Fibroblast of lung (primary cell): ENCODE results near the gene AKNA. TPM values are rescaled to one million over a fixed set of nuclear protein-coding genes. Genes with fewer than 3 reads are reported as not detected.

Experiments used
- DNase-seq, 2 donors: peaks; one replicate each; pipeline versions ENCODE4 v3.0.0 to v3.0.0-alpha.2; 2010; ENCODE audit warnings: low read depth in 2 of 2
- H2AFZ ChIP-seq: 2 replicates; pipeline ENCODE4 v1.5.1; 2012; ENCODE audit warnings: low read length, control low read depth, inconsistent platforms
- H3K27ac ChIP-seq: 2 replicates; pipeline ENCODE4 v1.5.1; 2011; ENCODE audit warnings: low read length, control low read depth; ENCODE audit not compliant: insufficient read depth
- H3K27me3 ChIP-seq: 2 replicates; pipeline ENCODE4 v1.5.1; 2011; ENCODE audit warnings: mild to moderate bottlenecking, low read length; ENCODE audit not compliant: control insufficient read depth, insufficient read depth
- H3K36me3 ChIP-seq: 2 replicates; pipeline ENCODE4 v1.5.1; 2011; ENCODE audit warnings: low read length; ENCODE audit not compliant: control insufficient read depth, insufficient read depth
- H3K4me1 ChIP-seq: 2 replicates; pipeline ENCODE4 v1.5.1; 2011; ENCODE audit warnings: low read length; ENCODE audit not compliant: control insufficient read depth, insufficient read depth; ENCODE audit errors: extremely low read depth
- H3K4me2 ChIP-seq: 2 replicates; pipeline ENCODE4 v1.5.1; 2011; ENCODE audit warnings: low read length, control low read depth; ENCODE audit not compliant: insufficient read depth; ENCODE audit errors: extremely low read depth
- H3K4me3 ChIP-seq, 4 experiments: fragments of 200-600 bp in 1 of 4; sonication (generic) in 1 of 4; replicated peaks in 1 of 4; 2 replicates each; pipeline ENCODE4 v1.5.1; 2011 to 2016; ENCODE audit warnings: low read length in 4 of 4, low read depth in 3 of 4, mild to moderate bottlenecking in 3 of 4, control low read depth in 2 of 4, inconsistent platforms in 1 of 4, mixed read lengths in 1 of 4; ENCODE audit not compliant: insufficient read depth in 1 of 4; ENCODE audit errors: control extremely low read depth in 1 of 4
- H3K79me2 ChIP-seq: 2 replicates; pipeline ENCODE4 v1.5.1; 2012; ENCODE audit warnings: mild to moderate bottlenecking, low read length, inconsistent platforms; ENCODE audit not compliant: control insufficient read depth, insufficient read depth
- H3K9ac ChIP-seq: 2 replicates; pipeline ENCODE4 v1.5.1; 2011; ENCODE audit warnings: mild to moderate bottlenecking, low read length, control low read depth; ENCODE audit not compliant: insufficient read depth
- H3K9me3 ChIP-seq: 2 replicates; pipeline ENCODE4 v1.5.1; 2012; ENCODE audit warnings: low read depth, low read length; ENCODE audit not compliant: control insufficient read depth, insufficient read depth
- H4K20me1 ChIP-seq: 2 replicates; pipeline ENCODE4 v1.5.1; 2011; ENCODE audit warnings: low read length; ENCODE audit not compliant: control insufficient read depth, insufficient read depth; ENCODE audit errors: extremely low read depth
- EZH2 ChIP-seq: IDR thresholded peaks from 2 replicates; pipeline ENCODE4 v1.5.1; 2012; ENCODE audit warnings: low read length, control low read depth, mild to moderate bottlenecking; ENCODE audit errors: missing control alignments
- polyA plus RNA-seq, 2 donors: library from polyadenylated mRNA; depleted of rRNA in 1 of 2; stranded (reverse) in 1 of 2; unstranded in 1 of 2; fragments of >200 nt; gene quantifications; 2 replicates each; pipeline ENCODE4 v1.2.1, GENCODE V29; 2011 to 2012; ENCODE audit warnings: missing spikeins in 1 of 2
- total RNA-seq: library from RNA; depleted of rRNA; stranded (reverse); fragments of >200 nt; gene quantifications from 2 replicates; pipeline ENCODE4 v1.2.1, GENCODE V29; 2014
- TF ChIP-seq, protein P1 (sequence below), 2 donors: IDR thresholded peaks in 1 of 2; conservative IDR thresholded peaks in 1 of 2; 1 replicate in 1 of 2; 2 replicates in 1 of 2; pipeline ENCODE4 v1.5.1; 2011 to 2012; ENCODE audit warnings: low read length in 2 of 2, control low read depth in 1 of 2, inconsistent platforms in 1 of 2, low read depth in 1 of 2, mild to moderate bottlenecking in 1 of 2

The AKNA gene
- total and polyA plus RNA-seq, 2 donors (not counting 1 experiment from before 2014, with no cell fraction given): 5.6 to 19.3 TPM

DNA sequence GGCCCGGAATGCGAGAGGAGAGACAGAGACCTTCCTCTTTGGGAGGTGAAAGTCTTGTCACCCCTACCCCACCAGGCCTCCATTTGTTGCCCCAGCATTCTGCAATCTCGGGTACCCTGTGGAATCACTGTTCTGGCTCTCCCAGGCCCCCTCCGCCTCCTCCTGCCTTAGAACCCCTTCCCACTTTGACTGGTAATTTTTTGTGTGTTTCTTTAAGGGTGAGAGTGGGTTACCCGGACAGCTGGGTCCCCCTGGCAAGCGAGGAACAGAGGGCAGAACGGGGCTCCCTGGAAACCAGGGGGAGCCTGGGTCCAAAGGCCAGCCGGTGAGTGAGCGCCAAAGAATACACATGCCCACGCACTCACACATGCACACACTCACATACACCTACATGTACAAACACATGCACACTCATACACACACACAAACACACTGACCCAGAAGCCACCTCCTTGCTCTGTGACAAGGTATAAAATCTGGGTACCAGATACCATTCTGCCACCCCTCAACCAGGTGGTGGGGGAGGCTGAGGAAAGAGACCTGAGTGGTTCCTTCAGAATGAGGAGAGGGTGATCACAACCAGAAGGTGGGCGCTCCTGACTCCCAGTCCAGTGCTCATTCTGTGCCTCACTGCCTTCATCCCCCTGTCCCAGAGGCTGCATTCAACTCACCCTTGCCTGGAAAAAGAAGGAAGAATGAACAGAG, 95.7 kb downstream of the AKNA start:
- Histone ChIP-seq H4K20me1 (no peaks in the 10 kb centered on the region), H2AFZ (no peak overlapping the region), H3K4me1 (peaks cover 5% of the 10 kb centered on the region), H3K4me2 (no peak overlapping the region), H3K4me3 (no peak overlapping the region), H3K79me2 (no peaks in the 10 kb centered on the region), H3K27me3 (no peaks in the 10 kb centered on the region), H3K9me3 (no peaks in the 10 kb centered on the region), H3K27ac (no peak overlapping the region), H3K36me3 (peaks cover 3% of the 10 kb centered on the region), H3K9ac (no peak overlapping the region)
- no peak for TF ChIP-seq EZH2
- TF ChIP-seq, protein P1, sequence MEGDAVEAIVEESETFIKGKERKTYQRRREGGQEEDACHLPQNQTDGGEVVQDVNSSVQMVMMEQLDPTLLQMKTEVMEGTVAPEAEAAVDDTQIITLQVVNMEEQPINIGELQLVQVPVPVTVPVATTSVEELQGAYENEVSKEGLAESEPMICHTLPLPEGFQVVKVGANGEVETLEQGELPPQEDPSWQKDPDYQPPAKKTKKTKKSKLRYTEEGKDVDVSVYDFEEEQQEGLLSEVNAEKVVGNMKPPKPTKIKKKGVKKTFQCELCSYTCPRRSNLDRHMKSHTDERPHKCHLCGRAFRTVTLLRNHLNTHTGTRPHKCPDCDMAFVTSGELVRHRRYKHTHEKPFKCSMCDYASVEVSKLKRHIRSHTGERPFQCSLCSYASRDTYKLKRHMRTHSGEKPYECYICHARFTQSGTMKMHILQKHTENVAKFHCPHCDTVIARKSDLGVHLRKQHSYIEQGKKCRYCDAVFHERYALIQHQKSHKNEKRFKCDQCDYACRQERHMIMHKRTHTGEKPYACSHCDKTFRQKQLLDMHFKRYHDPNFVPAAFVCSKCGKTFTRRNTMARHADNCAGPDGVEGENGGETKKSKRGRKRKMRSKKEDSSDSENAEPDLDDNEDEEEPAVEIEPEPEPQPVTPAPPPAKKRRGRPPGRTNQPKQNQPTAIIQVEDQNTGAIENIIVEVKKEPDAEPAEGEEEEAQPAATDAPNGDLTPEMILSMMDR (conservative IDR thresholded peaks at IDR 0.05 in 1 of 2, IDR thresholded peaks at IDR 0.05 in 1 of 2; ENCODE audit: low read depth in 1 of 2, low read length in 2 of 2): no peak
- no peak for DNase-seq

DNA sequence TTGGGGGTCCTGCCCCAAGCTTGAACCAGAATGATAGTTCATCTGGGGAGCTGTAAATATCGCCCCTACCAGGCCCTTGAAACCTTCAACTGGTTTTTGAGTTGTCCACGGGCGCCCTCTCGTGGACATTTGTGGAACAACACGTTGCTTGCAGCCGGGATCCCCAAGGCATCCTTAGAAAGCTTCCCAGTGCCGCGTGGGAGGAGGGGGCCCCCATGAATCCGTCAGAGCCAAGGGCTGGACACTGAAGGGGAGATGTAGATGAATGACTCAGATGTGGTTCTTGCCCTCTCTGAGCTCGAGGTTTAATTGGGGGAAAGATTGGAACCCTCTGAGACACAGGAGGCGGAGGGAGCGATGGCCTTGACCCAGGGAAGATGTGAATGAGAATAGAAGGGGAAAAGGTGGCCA, 96.7 kb downstream of the AKNA start:
- Histone ChIP-seq H4K20me1 (no peaks in the 10 kb centered on the region), H3K4me2 (no peak overlapping the region), H3K36me3 (peaks cover 3% of the 10 kb centered on the region), H3K9ac (no peak overlapping the region), H3K27ac (no peak overlapping the region), H3K9me3 (no peaks in the 10 kb centered on the region), H3K79me2 (no peaks in the 10 kb centered on the region), H3K4me3 (no peak overlapping the region), H2AFZ (no peak overlapping the region), H3K4me1 (peaks cover 5% of the 10 kb centered on the region), H3K27me3 (no peaks in the 10 kb centered on the region)
- DNase-seq: peak; percentile 48 to 67
- TF ChIP-seq, protein P1 (conservative IDR thresholded peaks at IDR 0.05 in 1 of 2, IDR thresholded peaks at IDR 0.05 in 1 of 2; ENCODE audit: low read depth in 1 of 2, low read length in 2 of 2): peak; percentile 73 to 77
- no peak for TF ChIP-seq EZH2

DNA sequence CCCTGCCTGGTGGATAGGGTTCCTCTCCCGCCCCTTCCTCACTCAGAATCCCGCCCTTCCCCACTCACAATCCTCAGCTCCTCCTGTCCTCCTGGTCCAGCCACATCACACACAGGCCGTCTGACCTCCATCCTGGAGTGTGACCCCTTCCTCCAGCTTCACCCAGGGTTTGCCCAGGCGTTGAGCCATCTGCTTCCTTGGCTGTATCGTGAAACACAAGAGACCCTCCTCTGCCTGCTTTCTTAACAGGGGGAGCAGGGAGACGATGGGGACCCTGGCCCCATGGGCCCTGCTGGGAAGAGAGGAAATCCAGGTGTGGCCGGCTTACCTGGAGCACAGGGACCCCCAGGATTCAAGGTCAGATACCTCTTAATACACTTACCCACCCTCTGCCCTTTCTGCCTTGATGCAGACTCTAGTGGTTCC, 97.2 kb downstream of the AKNA start:
- Histone ChIP-seq H3K79me2 (no peaks in the 10 kb centered on the region), H3K4me3 (no peak overlapping the region), H3K27ac (no peak overlapping the region), H3K27me3 (no peaks in the 10 kb centered on the region), H3K4me1 (peaks cover 8% of the 10 kb centered on the region), H4K20me1 (no peaks in the 10 kb centered on the region), H3K36me3 (peaks cover 3% of the 10 kb centered on the region), H2AFZ (no peak overlapping the region), H3K9ac (no peak overlapping the region), H3K4me2 (no peak overlapping the region), H3K9me3 (no peaks in the 10 kb centered on the region)
- no peak for DNase-seq
- TF ChIP-seq, protein P1 (conservative IDR thresholded peaks at IDR 0.05 in 1 of 2, IDR thresholded peaks at IDR 0.05 in 1 of 2; ENCODE audit: low read depth in 1 of 2, low read length in 2 of 2): no peak
- TF ChIP-seq EZH2: no peak
